ENCODE measurements around the gene UGDH.

DNA sequence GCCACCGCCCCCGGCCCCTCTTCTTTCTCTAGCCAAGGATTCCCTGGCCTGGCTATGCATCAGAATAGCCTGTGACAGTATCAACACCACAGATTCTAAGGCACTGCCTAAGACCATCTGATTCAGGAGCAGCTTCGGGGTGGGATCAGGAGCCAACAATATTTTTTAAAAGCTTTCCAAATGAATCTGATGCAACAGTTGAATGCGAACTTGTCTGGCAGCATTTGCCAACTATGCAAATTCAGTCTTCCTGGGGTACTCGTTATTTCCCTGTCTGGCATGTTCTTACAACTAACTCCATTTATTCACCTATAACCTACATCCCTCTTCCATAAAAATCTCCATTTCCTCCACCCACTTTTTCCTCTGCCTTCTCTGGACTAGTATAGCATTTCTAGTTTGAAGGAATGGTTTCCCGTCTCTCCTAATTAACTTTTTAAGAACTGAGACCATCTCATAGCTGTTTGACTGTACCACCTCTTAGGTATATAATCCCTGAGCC is 36.2 kb upstream of the UGDH start:
- TF ChIP-seq, protein P1, sequence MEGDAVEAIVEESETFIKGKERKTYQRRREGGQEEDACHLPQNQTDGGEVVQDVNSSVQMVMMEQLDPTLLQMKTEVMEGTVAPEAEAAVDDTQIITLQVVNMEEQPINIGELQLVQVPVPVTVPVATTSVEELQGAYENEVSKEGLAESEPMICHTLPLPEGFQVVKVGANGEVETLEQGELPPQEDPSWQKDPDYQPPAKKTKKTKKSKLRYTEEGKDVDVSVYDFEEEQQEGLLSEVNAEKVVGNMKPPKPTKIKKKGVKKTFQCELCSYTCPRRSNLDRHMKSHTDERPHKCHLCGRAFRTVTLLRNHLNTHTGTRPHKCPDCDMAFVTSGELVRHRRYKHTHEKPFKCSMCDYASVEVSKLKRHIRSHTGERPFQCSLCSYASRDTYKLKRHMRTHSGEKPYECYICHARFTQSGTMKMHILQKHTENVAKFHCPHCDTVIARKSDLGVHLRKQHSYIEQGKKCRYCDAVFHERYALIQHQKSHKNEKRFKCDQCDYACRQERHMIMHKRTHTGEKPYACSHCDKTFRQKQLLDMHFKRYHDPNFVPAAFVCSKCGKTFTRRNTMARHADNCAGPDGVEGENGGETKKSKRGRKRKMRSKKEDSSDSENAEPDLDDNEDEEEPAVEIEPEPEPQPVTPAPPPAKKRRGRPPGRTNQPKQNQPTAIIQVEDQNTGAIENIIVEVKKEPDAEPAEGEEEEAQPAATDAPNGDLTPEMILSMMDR (conservative IDR thresholded peaks at IDR 0.05; ENCODE audit: low read depth, low read length) = no peak
- TF ChIP-seq EZH2 (IDR thresholded peaks at IDR 0.05; ENCODE audit: borderline replicate concordance, low read depth, low read length, poor library complexity, severe bottlenecking) = no peak

All from A673 (cell line).